Mucosa of gallbladder (tissue), 1 donor: ENCODE data around the gene ATP6V0A1. TPM values are rescaled to one million over a fixed set of nuclear protein-coding genes. Genes with fewer than 3 reads are reported as not detected.
"Not testable (repeated sequence)": the region's sequence is repeated elsewhere in the genome, so short reads cannot be mapped to it uniquely, and the experiment has no call there.

ENCODE experiments used
- DNase-seq: peaks from one replicate; pipeline ENCODE4 v3.0.0-alpha.2; 2020; ENCODE audit warnings: low spot score
- total RNA-seq: library from RNA; stranded (reverse); gene quantifications from one replicate; pipeline ENCODE4 v1.2.1, GENCODE V29; 2021
- donor health status: DM: no; HTN: no; CAD: no.

ATP6V0A1 gene
- total RNA-seq, result 179 TPM

DNA sequence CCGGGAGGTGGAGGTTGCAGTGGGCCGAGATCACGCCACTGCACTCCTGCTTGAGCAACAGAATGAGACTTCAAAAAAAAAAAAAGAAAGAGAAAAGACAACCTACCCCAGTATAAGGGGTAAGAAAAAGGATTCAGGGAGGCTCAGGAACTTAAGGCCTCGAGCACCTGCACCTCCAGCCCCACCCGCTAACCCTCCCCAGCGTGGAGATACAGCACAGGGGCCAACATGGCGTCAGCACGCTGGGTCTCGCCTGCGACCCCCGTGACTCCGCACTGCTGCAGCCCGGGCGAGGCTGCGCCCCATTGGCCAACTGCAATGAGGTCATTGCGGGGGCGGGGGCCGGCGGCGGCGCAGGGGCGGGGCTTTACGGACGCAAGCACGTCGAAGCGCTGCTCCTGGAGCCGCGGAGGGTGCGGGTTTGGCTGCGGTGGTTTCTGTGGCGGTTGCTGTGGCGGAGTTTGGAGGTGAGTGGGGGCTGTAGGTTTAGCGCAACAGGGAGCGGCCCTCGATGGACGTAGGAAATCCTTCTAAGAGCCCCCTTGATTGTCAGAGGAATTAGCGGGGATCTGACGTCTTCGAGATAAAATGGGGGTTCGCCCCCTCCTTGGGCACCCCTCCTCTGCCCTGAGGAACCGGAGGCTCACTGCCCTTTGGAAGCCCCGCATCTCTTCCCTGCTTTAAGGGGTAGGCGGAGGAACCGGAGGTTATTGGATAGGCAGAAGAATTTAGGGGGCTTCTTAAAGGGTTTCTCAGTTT, at the start of gene ATP6V0A1:
Gene ATP6V0A1, plus strand, starts transcription at position 382 of the 759 bp plus-strand sequence. CDS start 2,017 bp downstream, outside the sequence.
- DNase-seq, result peak; percentile 95

DNA sequence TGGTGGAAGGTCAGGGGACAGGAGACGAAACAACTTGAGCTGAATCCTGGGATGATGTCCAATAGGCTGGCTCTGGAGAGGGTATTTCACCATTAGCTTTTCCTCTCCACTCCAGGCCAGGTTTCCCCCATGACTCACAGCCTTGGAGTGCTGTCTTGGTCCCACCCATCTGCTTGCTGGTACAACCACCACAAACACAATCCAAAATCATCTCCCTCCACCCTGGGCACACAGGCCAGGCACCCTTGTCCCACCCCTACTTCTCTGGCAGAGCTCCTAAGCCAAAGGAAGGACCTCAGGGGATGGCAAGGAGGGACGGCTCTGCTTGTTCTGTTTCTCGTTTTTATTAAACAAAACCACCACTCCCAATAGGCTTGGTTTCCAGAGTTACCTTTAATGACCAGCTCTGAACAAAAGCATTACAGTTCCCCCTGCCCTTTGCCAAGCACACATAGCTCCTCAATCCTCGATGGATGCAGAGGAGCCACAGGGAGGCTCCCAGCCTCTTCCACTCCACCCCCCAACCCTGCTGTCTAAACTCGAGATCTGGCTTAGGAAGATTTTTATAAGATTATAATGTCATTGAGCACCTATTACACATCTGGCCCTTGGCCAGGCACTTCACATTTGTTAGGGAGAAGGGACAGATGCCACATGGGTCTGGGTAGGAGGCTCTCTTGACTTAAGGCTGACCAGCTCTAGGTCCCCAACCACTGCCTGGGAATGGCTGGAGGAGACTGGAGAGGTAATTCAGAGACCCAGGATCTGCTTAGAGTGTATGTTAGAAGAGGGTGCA, 49.0 kb upstream of the ATP6V0A1 start:
- peak; percentile 32 for DNase-seq

DNA sequence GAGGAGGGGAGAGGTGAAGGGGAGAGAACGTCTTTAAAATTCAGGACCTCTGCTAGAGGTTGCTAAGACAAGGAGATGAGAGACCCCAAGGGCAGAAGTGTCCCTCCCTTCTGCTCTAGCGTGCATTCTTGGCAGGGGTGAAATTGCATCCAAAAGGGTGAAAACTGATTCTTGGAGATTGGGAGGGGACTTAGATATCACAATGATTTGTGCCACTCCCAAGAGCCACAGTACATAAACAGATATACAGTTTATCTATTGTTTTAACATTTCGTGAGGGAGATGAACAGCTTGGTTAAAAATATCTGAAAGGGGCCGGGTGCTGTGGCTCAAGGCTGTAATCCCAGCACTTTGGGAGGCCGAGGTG, 48.4 kb upstream of the ATP6V0A1 start:
- no peak for DNase-seq

DNA sequence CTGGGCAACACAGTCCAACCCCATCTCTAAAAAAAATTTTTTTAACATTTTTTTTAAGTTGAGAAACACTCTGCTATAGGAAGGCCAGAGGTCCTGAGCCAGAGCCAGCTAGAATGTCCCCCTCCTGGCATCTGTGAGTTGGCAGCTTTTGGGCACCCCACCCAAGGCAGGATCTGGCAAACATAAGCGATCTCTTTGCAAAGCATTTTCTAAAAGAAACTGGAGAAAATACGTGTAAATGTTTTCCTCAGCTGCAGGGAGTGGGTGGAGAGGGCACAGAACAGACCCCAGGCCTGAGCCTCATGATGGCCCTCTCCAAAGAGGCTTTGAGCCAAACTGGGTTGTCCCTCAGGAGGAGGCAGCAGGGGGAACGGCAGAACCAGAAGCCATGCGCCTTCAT, 47.3 kb upstream of the ATP6V0A1 start:
- DNase-seq, result no peak

DNA sequence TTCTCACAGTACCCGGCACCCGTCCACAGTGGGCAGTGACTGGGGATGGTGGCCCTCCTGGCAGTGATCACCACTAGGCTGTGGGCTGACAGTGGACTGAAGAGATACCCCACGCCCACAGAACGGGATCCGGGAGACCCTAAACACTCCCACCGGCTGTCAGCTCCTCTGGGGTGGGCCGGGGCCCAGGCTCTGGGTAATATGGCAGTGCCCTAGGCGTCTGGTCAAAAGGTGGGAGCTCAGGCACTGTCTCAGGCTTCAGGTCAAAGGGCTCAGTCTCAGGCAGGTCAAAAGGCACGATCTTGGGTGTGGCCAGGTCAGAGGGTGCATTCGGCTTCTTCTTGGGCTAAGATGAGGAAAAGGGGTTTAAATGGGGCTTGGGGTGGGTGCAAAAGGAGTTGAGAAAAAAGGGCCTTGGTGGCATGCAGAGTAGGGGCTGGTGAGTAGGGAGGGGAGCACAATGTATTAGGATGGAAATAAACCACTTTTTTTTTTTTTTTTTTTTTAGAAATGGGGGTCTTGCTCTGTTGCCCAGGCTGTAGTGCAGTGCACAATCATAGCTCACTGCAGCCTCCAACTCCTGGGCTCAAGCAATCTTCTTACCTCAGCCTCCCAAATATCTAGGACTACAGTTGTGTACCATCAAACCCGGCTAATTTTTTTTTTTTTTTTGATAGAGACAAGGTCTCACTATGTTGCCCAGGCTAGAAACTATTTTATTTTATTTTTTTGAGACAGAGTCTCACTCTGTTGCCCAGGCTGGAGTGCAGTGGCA, 46.6 kb upstream of the ATP6V0A1 start:
- DNase-seq, result no peak

DNA sequence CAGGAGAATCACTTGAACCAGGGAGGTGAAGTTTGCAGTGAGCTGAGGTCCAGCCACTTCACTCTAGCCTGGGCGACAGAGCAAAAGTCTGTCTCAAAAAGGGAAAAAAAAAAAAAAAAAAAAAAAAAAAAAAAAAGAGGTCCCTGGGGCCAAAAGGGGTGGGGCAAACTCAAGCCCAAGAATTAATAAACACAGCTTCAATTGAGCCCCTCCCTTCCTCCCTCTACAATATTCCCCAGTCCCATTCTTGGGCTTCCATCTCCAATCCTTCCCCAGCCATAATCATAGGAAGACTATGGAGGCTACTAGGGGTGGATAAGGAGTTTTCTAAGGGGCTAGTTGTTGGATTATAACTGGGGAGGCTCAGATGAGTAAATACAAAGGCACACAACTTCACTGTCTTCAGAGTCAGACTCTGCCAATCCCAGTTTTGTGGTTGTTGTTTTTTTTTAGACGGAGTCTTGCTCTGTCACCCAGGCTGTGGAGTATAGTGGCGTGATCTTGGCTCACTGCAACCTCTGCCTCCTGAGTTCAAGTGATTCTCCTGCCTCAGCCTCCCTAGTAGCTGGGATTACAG, 45.1 kb upstream of the ATP6V0A1 start:
- DNase-seq, result no peak

DNA sequence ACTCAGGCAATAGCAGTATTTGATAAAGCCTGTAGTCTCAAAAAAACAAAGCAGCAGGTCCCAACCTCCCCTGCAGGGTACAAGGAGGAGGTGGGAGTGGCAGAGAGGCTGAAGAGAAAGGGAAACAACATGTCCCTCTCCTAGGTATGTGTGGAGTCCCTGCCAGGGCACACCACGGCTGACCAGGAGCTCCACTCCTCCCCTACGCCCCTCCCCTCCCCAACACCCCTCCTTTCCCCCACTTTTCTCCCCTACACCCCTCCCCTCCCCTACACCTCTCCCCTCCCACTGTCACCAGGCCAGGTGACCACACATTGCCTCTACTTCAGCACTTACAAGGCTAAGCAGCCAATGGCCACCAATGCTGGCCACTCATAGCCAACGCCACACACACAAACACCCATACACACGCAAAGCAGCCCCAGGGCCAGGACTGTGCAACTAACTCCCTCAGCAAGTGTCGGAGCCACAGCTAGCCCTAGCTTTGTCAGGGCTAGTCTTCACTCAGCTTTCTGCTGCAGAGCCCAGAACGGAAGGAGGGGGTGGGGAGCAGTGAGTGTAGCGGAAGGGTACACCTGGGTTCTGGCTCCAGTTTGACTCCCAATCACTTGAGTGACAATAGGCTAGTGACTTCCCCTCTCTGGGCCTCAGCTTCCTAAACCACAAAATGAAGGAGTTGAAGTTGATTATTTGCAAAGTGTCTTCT, 43.8 kb upstream of the ATP6V0A1 start:
- no peak for DNase-seq

DNA sequence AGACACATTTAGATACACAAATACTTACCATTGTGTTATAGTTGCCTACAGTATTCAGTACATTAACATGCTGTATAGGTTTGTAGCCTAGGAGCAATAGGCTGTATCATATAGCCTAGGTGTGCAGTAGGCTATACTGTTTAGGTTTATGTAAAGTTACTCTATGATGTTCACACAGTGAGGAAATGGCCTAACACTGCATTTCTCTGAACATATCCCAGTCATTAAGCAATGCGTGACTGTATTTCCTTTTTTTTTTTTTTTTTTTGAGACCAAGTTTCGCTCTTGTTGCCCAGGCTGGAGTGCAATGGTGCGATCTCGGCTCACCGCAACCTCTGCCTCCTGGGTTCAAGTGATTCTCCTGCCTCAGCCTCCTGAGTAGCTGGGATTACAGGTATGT, 40.7 kb upstream of the ATP6V0A1 start:
- not testable (repeated sequence) for DNase-seq

DNA sequence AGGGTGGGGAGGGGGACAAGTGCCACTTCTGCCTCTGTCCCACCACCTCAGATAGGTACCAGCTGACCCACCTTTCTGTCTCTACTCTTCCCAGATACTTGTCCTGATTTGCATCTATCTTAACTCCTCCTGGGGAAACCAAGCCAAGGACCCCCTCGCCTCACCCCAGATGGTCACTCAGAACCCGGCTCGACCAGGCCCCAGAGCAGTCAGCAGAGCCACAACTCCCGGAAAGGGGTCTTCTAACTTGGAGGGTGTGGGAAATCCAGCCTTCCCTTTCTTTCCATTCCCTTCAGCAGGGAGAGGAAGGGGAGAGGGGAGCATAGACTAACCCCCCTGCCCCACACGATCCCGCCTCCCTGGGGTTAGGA, 37.6 kb upstream of the ATP6V0A1 start:
- DNase-seq, result no peak

DNA sequence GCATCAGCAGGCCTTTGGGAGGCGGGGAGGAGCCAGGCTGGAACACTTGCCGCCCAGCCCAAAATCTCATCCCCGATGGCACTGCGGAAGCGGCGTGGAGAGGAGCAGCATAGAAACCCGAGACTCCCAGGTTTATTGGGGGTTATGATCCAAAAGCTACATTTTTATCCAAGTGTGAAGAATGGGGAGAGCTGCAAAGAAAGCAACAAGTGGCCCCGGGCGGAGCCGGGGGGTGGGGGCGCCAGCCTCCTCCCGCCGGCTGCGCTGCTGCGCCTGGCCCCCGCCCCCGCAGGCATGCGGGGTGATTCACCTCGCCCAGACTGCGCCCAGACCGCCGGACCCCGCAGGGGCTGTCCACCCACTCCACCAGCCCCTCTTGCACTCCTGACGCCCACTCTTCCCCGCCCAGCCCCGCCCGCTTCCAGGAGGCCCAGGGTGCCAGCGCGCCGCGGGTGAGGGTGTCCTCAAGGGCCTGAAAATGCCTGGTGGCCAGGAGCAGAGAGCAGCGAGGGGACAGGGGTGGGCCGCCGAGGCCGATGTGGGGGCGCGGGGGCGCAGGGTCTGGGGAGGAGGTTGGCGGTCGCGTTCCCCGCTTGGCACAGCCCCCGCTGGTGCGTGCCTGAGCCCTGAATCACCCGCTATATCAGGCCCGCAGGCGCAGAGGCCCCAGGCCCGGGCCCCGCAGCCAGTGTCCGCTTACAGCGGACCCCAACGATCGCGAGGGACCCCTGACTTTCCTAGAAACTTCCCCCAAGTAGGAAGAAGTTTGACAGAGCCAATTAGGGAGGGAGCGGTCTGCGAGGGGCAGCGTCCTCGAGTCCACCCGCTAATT, 37.0 kb upstream of the ATP6V0A1 start:
- DNase-seq, result no peak

DNA sequence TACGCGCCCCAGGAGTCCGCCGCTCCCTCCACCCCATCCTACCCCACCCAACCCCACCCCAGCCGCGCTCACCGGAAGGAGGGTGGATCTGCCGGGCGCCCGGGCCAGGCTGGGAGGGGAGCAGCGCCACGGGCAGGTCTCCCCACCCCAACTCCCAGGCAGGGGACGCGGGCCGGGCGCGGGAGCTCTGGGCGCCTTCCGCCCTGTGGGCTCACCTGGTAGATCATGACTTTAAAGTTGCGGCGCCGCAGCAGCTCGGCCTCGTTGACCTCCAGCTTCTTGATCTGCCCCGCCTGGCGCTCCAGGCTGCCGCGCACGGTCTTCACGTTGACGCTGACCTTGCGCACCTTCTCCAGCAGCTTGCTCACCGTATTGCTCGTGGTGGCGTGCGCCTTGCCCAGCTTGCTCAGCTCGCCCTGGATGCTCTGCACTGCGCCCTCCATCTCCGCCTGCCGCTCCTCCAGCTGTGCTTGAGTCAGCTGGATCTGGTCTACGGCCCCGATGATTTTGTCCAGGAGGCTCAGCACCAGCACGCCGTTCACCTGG, 36.2 kb upstream of the ATP6V0A1 start:
- no peak for DNase-seq

DNA sequence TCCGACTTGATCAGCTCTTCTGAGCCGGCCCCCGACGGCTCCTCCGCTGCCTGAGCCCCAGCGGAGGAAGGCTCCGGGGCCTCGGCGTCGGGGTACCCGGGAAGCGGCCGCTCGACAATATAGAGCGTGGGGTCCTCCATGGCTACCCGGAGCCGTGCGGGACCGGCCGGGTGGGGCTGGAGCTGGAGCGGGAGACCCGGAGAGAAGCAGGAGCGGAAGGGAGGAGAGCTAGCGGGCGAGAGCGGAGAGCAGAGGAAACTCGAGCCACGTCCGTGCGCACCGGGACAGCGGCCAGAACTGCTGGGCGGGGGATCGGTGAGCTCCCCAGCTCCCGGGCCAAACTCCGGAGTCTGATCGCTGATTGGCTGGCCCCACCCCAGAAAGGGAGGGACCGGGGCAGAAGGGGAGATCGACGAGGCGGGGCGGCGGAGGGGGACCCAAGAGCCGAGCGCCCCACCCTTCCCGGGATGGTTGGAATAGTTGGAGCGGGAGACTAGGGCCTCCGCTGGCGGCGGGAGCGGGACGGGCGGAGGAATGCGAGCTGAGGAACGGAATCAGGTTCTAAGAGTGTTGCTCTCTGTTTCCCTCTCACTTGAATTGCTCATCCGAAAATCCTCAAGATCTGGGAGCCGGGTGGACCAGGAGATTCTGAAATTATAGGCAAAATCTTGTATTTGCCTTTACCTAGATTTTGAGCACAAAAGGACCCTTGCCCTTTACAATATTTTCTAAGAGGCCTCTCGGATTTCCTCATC, 35.5 kb upstream of the ATP6V0A1 start, which contains the start of gene CAVIN1:
Gene CAVIN1, minus strand, starts transcription at position 299 of the 755 bp plus-strand sequence. Its CDS starts 159 bp downstream, at position 140.
- peak; percentile 93 for DNase-seq

DNA sequence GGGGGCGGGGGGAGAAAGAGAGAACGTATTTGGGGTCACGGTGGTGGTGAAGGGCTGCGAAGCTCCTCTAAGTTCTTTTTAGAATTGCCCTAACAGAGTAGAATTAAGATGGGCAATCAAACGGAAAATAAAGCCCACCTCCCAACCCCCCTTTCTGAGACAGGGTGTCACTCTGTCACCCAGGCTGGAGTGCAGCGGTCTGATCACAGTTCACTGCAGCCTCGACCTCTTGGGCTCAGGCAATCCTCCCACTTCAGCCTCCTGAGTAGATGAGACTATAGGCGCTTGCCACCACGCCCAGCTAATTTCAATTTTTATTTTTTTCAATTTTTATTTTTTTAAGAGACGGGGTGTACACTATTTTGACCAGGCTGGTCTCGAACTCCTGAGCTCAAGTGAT, 34.9 kb upstream of the ATP6V0A1 start:
- DNase-seq, result no peak

DNA sequence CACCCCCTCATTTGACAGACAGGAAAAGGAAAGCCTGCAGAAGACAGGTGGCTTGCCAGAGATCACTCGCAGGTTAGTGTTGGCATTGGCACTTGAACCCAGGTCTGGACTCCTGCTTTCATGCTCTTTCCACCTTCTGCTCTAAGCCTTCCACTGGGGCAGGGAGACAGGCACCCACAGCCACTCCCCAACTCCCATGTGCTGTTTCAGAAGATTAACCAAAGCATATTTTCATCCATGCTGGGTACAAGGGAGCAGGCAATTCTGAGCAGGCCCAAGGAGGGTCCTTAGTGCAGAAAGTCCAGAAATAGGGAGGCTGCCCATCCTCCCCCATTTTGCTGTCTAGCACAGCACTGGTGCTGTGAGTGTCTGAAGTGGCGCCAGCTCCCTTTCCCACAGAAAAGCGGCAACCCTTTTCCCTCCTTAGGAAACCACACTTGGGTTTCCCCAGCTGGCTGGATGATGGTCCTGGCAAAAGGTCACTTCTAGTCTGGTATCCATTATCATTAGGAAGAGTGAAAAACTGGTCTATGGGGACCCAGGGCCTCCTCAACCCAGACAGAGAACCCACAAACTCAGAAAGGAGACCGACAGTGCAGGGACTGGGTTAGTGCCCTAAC, 33.6 kb upstream of the ATP6V0A1 start:
- no peak for DNase-seq

DNA sequence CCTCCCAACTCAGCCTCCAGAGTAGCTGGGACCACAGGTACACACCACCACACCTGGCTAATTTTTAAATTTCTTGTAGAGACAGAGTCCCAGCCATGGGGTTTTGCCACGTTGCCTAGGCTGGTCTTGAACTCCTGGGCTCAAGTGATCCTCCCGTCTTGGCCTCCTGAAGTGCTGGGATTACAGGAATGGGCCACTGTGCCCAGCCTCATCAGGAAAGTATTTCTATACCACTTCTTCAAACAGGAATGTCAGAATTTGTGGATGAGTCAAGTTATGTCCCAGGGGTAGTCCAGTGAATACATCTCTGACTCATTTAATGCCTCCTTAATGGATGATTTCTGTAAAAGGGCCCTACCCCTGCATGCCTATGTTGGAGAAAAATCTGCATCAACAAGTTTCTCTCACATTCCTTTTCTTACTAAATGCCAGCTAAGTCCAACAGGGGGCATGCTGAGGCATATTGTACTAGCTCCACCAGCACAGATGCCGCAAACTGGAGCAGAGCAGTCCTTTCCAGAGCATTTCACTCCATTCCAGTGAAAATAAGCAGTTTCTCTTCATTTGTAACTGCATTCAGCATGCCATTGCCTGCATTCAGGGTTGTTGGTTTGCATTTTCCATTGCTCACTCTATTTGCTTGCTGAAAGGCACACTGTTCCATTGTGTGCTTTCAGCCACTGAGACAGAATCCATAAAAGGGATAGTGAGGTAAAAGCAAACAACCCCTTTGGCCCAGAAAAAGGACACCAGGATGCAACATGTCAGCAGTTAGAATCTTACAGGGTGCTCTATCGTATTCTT, 30.3 kb upstream of the ATP6V0A1 start:
- DNase-seq, result peak; percentile 77

DNA sequence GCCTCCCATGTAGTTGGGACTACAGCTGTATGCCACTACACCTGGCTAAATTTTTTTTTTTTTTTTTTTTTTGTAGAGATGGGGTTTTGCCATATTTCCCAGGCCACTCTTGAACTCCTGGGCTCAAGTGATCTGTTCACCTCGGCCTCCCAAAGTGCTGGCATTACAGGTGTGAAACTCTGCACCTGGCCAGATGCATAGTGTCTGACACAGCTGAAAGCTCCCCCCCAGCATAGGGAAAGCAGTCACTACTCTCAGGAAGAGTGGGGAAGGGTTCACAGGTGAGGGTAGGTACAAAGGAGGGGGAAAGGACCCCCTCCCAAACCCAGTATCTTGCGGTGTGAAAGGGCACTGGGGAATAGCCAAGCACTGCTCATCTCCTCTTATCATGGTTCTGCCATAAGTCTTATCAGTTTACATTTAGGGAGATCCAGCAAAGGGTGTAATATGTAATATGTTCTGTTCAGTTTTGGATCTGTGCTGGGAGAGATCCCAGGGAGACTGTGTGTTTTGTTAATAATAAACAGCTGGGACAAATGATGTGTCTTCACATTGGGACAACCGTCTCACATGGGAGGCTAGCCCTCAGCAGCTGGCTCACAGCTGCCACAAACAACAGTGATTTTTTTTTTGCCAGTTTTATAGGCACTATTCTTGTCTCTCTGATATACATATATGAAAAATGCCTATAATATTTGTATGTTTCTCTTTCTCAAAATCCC, 28.8 kb upstream of the ATP6V0A1 start:
- no peak for DNase-seq

DNA sequence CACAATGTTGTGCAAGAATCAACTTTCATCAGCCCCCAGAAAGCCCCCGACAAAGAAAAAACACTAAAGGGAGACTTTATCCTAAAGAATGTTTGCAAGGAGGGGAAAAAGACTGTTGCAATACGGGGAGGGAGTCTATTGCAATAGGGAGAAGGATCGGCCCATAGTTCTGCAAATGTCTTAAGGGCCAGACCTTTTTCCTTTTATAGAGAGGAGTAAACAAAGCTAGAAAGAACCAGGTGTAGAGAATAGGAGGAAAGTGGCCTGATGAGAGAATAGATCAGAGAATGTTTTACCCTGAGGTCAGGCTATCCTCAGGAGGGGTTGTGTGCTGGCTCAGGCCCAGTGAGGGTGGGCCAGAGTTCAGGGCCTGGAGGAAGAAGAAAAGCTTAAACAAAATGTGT, 26.9 kb upstream of the ATP6V0A1 start:
- no peak for DNase-seq
